Measurements from ENCODE around the gene PARP15.
"Not testable (repeated sequence)": the region's sequence is repeated elsewhere in the genome, so short reads cannot be mapped to it uniquely, and the experiment has no call there.

The PARP15 gene

GRCh38 chr3:122646146-122646988 is 68.9 kb downstream of the PARP15 start:
- no peaks in the 10 kb centered on the region for H3K36me3 ChIP-seq (replicated peaks)

GRCh38 chr3:122651233-122651907 is 73.9 kb downstream of the PARP15 start:
- H3K4me3 ChIP-seq (ENCODE audit: low read depth, low read length); DNase-seq; H3K27me3 ChIP-seq (replicated peaks); H3K27ac ChIP-seq; in situ Hi-C loops (cut with HindIII; ENCODE audit: low pct_ligation_motif_present, low sequenced_read_pairs); H3K36me3 ChIP-seq (replicated peaks): not testable (repeated sequence)

More at GRCh38 chr3:122646146-122646988, 68.9 kb downstream of the PARP15 start:
- no peak for TF ChIP-seq CTCF (IDR thresholded peaks at IDR 0.05; ENCODE audit: low read depth, low read length, missing control alignments)
- no peak overlapping the region for H3K4me3 ChIP-seq (ENCODE audit: low read depth, low read length)
- H3K27me3 ChIP-seq (replicated peaks), result no peaks in the 10 kb centered on the region
- H3K27ac ChIP-seq, result no peak overlapping the region
- in situ Hi-C loops (cut with HindIII; ENCODE audit: low pct_ligation_motif_present, low sequenced_read_pairs), result no loop called here
- no peak for DNase-seq

GRCh38 chr3:122651962-122652361 is 74.5 kb downstream of the PARP15 start:
- H3K27ac ChIP-seq; H3K27me3 ChIP-seq (replicated peaks); H3K4me3 ChIP-seq (ENCODE audit: low read depth, low read length); in situ Hi-C loops (cut with HindIII; ENCODE audit: low pct_ligation_motif_present, low sequenced_read_pairs); DNase-seq; H3K36me3 ChIP-seq (replicated peaks): not testable (repeated sequence)

GRCh38 chr3:122658336-122658735 is 80.9 kb downstream of the PARP15 start:
- DNase-seq; H3K27me3 ChIP-seq (replicated peaks); H3K4me3 ChIP-seq (ENCODE audit: low read depth, low read length); H3K36me3 ChIP-seq (replicated peaks); H3K27ac ChIP-seq; in situ Hi-C loops (cut with HindIII; ENCODE audit: low pct_ligation_motif_present, low sequenced_read_pairs): not testable (repeated sequence)

GRCh38 chr3:122660297-122660974 is 83.0 kb downstream of the PARP15 start:
- TF ChIP-seq CTCF (IDR thresholded peaks at IDR 0.05; ENCODE audit: low read depth, low read length, missing control alignments), result no peak
- no peak for DNase-seq
- Histone ChIP-seq H3K36me3 (replicated peaks) (no peaks in the 10 kb centered on the region), H3K4me3 (ENCODE audit: low read depth, low read length) (no peak overlapping the region), H3K27ac (no peak overlapping the region), H3K27me3 (replicated peaks) (no peaks in the 10 kb centered on the region)
- in situ Hi-C loops (cut with HindIII; ENCODE audit: low pct_ligation_motif_present, low sequenced_read_pairs), result no loop called here

- DNase-seq, result no peak
Observed at GRCh38 chr3:122661633-122662032, 84.2 kb downstream of the PARP15 start.

More at GRCh38 chr3:122661633-122662032, 84.2 kb downstream of the PARP15 start:
- H3K36me3 ChIP-seq (replicated peaks), result no peaks in the 10 kb centered on the region
- H3K27ac ChIP-seq, result no peak overlapping the region
- H3K27me3 ChIP-seq (replicated peaks), result no peaks in the 10 kb centered on the region
- in situ Hi-C loops (cut with HindIII; ENCODE audit: low pct_ligation_motif_present, low sequenced_read_pairs), result no loop called here
- no peak for TF ChIP-seq CTCF (IDR thresholded peaks at IDR 0.05; ENCODE audit: low read depth, low read length, missing control alignments)
- H3K4me3 ChIP-seq (ENCODE audit: low read depth, low read length), result no peak overlapping the region

All from brain microvascular endothelial cell (primary cell).